H1 (cell line): ENCODE data around the gene AGAP1.

Experiments used
- CTCF ChIP-seq, 3 experiments: IDR thresholded peaks; 1 replicate in 2 of 3; 2 replicates in 1 of 3; pipeline versions ENCODE4 v1.5.1 to v1.6.1; 2011; ENCODE audit warnings: low read length in 3 of 3, mild to moderate bottlenecking in 3 of 3, inconsistent platforms in 2 of 3, low read depth in 1 of 3, moderate library complexity in 1 of 3; ENCODE audit not compliant: insufficient read depth in 1 of 3; ENCODE audit errors: control extremely low read depth in 1 of 3
- EZH2 ChIP-seq: fragments of 200-600 bp; sonication (generic); IDR thresholded peaks from 2 replicates; pipeline ENCODE4 v1.7.1; 2012; ENCODE audit warnings: low read depth, mild to moderate bottlenecking, moderate library complexity, low read length, inconsistent platforms; ENCODE audit not compliant: severe bottlenecking
- GABPA ChIP-seq: IDR thresholded peaks from 2 replicates; pipeline ENCODE4 v1.6.1; 2011; ENCODE audit warnings: mild to moderate bottlenecking, low read length, moderate library complexity, borderline replicate concordance; ENCODE audit not compliant: insufficient read depth
- HDAC6 ChIP-seq: IDR thresholded peaks from one replicate; pipeline ENCODE4 v1.7.1; 2012; ENCODE audit warnings: low read depth, mild to moderate bottlenecking, inconsistent platforms, low read length, moderate library complexity
- KDM5A ChIP-seq: fragments of 200-600 bp; IDR thresholded peaks from 2 replicates; pipeline ENCODE4 v1.7.1; 2012; ENCODE audit warnings: mild to moderate bottlenecking, low read length, inconsistent platforms, mixed read lengths
- MAX ChIP-seq: IDR thresholded peaks from 2 replicates; pipeline ENCODE4 v1.6.1; 2012; ENCODE audit warnings: inconsistent platforms
- POLR2AphosphoS5 ChIP-seq: IDR thresholded peaks from 2 replicates; pipeline ENCODE4 v1.6.1; 2011; ENCODE audit warnings: low read depth, low read length
- RAD21 ChIP-seq, 2 experiments: IDR thresholded peaks in 1 of 2; conservative IDR thresholded peaks in 1 of 2; 2 replicates each; pipeline ENCODE4 v1.6.1; 2011; ENCODE audit warnings: low read depth in 2 of 2, low read length in 2 of 2, improper control_type of control experiment in 1 of 2, inconsistent platforms in 1 of 2, mild to moderate bottlenecking in 1 of 2, moderate library complexity in 1 of 2
- SP4 ChIP-seq: IDR thresholded peaks from 2 replicates; pipeline ENCODE4 v1.6.1; 2012; ENCODE audit warnings: low read length, inconsistent platforms
- SRF ChIP-seq: IDR thresholded peaks from 2 replicates; pipeline ENCODE4 v1.6.1; 2011; ENCODE audit warnings: mild to moderate bottlenecking, low read depth, low read length, moderate library complexity
- USF2 ChIP-seq: IDR thresholded peaks from 2 replicates; pipeline ENCODE4 v1.6.1; 2011; ENCODE audit warnings: low read length, improper control_type of control experiment
- ZNF274 ChIP-seq: IDR thresholded peaks from 2 replicates; pipeline ENCODE4 v1.7.0; 2012; ENCODE audit warnings: low read length, borderline replicate concordance; ENCODE audit errors: extremely low read depth

- TF ChIP-seq CTCF (IDR thresholded peaks at IDR 0.05; ENCODE audit: control extremely low read depth in 1 of 3, insufficient read depth in 1 of 3, low read depth in 1 of 3, low read length in 3 of 3): no peak
- TF ChIP-seq ZNF274: no peak
- TF ChIP-seq HDAC6: no peak
- TF ChIP-seq EZH2: no peak
- no peak for TF ChIP-seq POLR2AphosphoS5
- TF ChIP-seq SRF: no peak
- TF ChIP-seq RAD21 (IDR thresholded peaks at IDR 0.05 in 1 of 2, conservative IDR thresholded peaks at IDR 0.05 in 1 of 2; ENCODE audit: low read depth in 2 of 2, low read length in 2 of 2): no peak
- TF ChIP-seq KDM5A: no peak
- TF ChIP-seq GABPA: no peak
- TF ChIP-seq MAX: no peak
- TF ChIP-seq USF2: no peak
- TF ChIP-seq SP4: no peak
Observed at GRCh38 chr2:235842941-235843340, 349.1 kb downstream of the AGAP1 start.
